Measurements from ENCODE around the gene CEBPA. TPM values are rescaled to one million over a fixed set of nuclear protein-coding genes. Genes with fewer than 3 reads are reported as not detected.
A peak's percentile ranks its signal among the peaks of the same experiment; 100 is the strongest.

Gene CEBPA
- total RNA-seq (2014; rRNA removed; shearing (Covaris generic)) = 2.4 and 2.5 TPM in 2 replicates
- 4.1 and 5.2 TPM in 2 replicates for polyA plus RNA-seq (2015; cell fraction: cytosol; rRNA removed)
- polyA plus RNA-seq (2015; cell fraction: nucleus; rRNA removed) = 0.76 and 1.1 TPM in 2 replicates

DNA sequence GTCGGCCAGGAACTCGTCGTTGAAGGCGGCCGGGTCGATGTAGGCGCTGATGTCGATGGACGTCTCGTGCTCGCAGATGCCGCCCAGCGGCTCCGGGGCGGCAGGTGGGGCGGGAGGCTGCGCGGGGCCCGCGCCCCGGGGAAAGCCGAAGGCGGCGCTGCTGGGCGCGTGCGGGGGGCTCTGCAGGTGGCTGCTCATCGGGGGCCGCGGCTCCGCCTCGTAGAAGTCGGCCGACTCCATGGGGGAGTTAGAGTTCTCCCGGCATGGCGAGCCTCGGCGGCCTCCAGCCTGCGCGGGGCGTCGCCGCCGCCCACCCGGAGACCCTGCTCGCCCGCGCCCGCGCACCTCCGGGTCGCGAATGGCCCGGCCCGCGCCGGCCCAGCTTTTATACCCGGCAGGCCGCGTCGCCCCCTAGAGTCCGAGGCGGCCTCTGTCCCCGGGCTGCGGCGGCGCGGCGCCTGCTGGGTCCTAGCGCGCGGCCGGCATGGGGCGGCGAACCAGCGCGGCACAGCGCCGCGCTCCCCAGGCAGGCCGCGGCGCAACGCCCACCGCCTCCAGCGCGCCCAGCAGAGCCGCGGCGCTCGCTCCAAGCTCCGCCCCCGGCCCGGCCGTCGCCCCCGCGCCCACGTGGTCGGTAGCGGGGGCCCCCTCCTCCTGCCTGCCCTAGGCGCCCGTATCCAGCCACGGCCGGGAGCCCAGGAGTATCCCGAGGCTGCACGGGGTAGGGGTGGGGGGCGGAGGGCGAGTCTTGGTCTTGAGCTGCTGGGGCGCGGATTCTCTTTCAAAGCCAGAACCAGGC is at the start of gene CEBPA:
TSS of gene CEBPA (minus strand) at position 360 of the 799 bp plus-strand sequence. CDS start at position 240, 120 bp downstream.
- DNase-seq (ENCODE audit: low read depth, low spot score) = peak; percentile 76
- in situ Hi-C loops (cut with HindIII; ENCODE audit: low pct_unique_long_range_greater_than_20kb, low sequenced_read_pairs) = no loop called here

DNA sequence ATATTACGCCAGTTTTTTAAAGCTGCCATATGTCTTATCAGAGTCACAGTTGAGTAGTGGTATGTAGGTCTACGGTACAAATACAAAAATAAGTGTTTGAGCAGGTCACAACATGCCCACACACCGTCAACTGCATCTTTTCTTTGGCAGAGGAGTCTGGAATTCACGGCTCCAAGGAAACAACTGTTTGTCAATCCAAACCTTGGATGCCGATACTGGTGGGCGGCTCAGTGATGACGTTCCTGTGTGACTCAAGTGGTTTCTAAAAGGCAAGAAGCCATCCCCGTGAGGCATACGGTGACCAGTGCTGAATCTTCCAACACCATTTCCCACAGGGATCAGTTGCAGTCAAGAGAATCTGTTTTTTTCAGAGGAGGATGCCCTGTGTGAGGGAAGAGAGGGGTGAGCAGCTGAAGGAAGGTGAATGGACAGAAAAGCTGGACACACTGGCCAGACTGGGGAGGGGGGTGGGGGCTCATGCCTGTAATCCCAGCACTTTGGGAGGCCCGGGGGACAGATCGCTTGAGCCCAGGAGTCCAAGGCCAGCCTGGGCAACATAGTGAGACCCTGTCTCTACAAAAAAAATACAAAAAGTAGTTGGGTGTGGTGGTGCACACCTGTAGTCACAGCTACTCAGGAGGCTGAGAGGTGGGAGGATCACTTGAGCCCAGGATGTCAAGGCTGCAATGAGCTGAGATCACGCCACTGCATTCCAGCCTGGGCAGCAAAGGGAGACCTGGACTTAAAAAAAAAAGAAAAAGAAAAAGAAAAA is 48.4 kb upstream of the CEBPA start:
- in situ Hi-C loops (cut with HindIII; ENCODE audit: low pct_unique_long_range_greater_than_20kb, low sequenced_read_pairs) = no loop called here
- DNase-seq (ENCODE audit: low read depth, low spot score) = peak; percentile 33

DNA sequence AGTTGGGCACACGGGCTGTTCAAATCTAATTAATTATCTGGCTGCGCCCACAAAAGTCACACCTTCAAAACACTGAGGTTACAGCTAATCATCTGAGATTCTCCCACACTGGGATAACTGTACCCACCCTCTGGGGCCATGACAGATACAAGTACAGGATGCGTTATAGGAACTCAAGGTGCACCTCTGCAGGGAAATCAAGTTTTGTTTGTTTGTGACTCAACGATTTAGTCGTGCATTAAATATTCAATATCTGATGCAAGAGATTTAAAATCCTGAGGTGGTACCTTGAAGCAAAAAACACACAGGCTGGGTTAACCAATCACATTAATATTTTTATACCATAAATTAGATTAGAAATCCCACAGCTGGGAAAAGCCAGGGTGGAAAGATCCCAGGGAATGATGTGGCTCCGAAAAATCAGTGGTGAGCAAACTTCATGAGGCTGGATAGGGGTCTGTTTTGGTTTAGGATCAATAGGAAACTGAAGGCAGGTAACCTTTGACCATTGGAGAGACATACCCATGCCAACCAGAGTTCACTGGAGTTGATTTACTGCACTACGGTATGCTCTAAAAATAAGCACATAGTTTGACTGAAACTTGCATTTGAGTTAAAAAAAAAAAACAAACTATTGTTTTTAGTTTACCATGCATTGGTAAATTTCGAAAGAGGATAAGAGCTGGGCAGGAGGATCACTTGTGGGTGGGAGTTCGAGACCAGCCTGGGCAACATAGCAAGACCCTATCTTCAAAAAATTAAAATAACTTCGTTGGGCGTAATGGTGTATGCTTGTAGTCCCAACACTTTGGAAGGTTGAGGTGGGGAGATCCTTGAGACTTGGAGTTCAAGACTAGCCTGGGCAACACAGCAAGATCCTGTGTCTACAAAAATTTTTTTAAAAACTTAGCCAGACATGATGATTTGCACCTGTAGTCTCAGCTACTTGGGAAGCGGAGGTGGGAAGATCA is 47.3 kb upstream of the CEBPA start:
- in situ Hi-C loops (cut with HindIII; ENCODE audit: low pct_unique_long_range_greater_than_20kb, low sequenced_read_pairs) = no loop called here
- DNase-seq (ENCODE audit: low read depth, low spot score) = no peak

DNA sequence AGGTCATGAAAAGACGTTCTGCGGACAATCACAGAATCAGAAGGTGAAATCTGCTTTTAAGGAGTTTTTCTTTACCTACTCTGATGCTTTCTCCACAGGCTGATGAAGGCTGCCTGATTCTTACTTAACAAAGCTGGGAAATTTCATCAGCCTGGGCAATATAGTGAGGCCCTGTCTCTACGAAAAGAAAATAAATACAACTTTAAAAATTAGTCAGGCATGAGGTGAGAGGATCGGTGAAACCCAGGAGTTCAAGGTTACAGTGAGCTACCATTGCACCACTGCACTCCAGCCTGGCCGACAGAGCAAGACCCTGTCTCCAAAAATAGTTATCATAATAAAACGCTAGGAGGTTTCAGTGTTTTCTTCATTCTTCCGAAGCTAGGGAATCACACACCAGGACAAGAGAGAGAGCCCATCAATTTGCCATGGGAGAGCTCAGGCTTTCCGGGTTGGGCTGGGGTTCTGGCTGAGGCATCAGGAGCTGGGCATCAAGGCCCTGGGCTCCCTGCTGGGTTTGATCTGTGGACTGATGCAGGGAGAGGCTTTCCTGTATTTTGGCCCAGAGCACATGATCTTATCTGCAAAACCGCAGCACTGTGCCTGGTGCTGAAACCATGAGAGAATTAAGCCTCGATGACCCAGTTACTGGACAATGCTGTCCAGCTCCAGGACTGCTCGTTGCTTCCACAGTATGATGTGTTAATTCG is 46.1 kb upstream of the CEBPA start:
- in situ Hi-C loops (cut with HindIII; ENCODE audit: low pct_unique_long_range_greater_than_20kb, low sequenced_read_pairs) = no loop called here
- DNase-seq (ENCODE audit: low read depth, low spot score) = no peak

DNA sequence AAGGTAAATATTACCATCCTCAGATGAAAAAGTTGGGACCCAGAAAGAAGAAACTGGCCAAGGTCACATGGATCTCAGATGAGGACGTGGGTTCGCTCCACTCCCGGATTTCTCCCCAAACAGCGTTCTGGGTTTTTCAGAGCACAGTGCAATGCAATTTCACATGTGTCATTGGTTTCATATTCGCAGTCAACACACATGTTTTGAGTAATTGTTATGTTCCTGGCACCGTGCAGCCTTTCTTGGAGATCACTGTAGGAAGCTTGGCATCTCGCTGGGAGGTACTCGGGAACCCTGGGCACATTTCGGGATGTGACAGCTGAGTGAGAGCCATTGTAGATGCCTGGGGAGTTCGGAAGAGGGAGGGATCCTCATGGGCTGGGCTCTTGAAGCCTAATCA is 45.0 kb upstream of the CEBPA start:
- in situ Hi-C loops (cut with HindIII; ENCODE audit: low pct_unique_long_range_greater_than_20kb, low sequenced_read_pairs) = no loop called here
- no peak for DNase-seq (ENCODE audit: low read depth, low spot score)

DNA sequence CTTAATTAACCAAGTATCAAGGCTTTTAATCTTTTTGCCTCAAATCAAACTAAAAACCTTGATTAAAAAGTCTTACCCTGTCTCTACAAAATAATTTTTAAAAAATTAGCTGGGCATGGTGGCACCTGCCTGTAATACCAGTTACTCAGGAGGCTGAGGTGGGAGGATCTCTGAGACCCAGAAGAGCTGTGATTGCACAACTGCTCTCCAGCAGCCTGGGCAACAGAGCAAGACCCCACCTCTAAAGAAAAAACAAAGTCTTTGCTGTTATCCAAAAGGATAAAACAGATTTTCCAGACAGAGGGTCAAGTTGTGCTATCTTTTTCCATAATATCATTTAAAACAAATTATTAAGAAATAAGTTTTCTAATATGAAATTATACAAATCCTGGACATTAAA is 44.3 kb upstream of the CEBPA start:
- no peak for DNase-seq (ENCODE audit: low read depth, low spot score)
- in situ Hi-C loops (cut with HindIII; ENCODE audit: low pct_unique_long_range_greater_than_20kb, low sequenced_read_pairs) = no loop called here

DNA sequence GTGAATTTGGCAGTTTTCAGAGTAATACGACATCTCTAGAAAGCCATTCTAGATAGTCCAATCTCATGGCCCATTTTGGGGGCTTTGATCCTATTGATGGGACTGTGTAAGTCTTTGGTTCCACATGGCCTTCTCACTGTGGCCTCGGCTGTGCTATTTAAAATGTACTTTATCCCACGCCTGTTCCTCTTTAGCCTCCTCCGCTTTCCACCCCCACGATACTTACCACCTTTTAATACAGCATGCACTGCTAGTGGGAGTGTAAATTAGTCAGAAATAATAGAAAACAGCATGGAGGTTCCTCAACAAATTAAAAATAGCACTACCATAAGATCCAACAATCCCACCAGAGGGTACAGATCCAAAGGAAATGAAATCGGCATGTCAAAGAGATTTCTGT is 42.8 kb upstream of the CEBPA start:
- in situ Hi-C loops (cut with HindIII; ENCODE audit: low pct_unique_long_range_greater_than_20kb, low sequenced_read_pairs) = no loop called here

DNA sequence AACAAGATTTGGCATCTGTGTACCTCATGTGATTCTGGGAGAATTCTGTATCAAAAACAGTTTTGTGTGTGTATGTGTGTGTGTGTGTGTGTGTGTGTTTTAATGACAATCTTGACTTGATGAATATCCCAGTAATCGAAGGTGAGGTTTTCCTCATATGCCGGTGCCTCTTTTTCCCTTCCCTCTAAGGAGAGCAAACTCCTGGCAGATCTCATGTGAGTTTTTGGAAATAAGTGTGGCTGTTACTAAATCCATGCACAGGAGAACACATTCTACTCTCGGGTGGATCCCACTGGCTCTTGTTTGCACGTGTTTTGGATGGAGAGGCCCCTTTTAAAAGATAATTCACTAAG is 42.2 kb upstream of the CEBPA start:
- in situ Hi-C loops (cut with HindIII; ENCODE audit: low pct_unique_long_range_greater_than_20kb, low sequenced_read_pairs) = no loop called here
- DNase-seq (ENCODE audit: low read depth, low spot score) = no peak

More for the DNA sequence above, 42.8 kb upstream of the CEBPA start:
- DNase-seq (ENCODE audit: low read depth, low spot score) = no peak

DNA sequence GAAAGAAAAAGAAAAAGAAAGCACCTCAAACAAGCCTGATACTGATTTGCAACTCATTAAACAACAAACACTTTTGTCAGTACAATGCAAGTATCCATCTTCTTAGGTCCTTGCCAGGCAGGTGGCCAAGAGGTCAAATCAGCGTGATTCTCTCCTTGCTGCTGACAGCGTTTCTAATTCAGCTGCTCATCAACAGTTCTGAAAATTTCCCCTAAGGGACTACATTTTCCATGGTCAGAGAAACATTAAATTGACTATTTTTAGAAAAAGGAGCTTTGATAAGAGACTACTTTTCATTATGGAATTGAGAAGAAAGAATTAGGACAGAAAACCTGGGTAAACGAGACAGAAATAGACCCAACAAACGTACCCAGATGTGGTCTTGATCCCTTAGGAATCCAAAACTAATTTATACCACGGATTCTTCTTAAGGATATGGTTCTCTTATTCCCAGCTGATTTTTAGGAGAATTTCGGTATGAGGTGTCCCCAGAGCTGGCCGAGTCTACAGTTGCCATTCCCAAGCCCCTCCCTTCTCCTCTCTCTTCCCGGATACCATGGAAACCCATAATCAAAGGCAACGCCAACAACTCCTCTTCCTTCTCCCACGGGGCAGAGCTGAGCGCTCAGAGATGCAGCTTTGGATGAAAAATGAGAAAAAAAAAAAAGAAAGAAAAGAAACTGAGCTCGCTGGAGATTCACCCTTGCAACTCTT is 41.7 kb upstream of the CEBPA start:
- no peak for DNase-seq (ENCODE audit: low read depth, low spot score)
- in situ Hi-C loops (cut with HindIII; ENCODE audit: low pct_unique_long_range_greater_than_20kb, low sequenced_read_pairs) = no loop called here

DNA sequence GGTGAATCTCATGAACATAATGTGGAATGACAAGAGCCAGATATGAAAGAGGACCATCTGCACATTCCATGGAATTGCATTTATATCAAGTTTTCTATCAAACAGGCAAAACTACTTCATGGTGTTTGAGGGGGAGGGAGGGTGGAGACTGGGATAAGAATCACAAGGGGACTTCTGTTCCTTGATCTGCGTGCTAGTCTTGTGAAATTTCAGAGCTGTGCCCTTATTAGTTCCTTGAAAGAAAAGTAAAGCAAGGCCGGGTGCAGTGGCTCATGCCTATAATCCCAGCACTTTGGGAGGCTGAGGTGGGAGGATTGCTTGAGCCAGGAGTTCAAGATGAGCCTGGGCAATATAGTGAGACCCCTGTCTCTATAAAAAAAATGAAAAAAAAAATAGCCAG is 41.0 kb upstream of the CEBPA start:
- in situ Hi-C loops (cut with HindIII; ENCODE audit: low pct_unique_long_range_greater_than_20kb, low sequenced_read_pairs) = no loop called here
- DNase-seq (ENCODE audit: low read depth, low spot score) = peak; percentile 31

DNA sequence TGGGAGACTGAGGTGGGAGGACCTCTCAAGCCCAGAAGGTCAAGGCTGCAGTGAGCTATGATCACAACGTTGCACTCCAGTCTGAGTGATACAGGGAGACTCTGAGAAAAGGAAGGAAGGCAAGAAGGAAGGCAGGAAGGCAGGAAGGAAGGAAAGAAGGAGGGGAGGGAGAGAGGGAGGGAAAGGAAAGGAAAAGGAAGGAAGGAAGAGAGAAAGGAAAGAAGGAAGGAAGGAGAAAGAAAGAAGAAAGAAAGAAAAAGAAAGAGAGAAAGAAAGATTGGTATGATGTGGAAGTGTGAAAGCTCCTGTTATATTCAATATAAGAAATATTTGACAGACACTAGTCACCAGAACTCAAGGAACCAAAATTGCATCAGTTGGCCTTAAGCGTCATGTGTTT is 38.7 kb upstream of the CEBPA start:
- in situ Hi-C loops (cut with HindIII; ENCODE audit: low pct_unique_long_range_greater_than_20kb, low sequenced_read_pairs) = no loop called here
- DNase-seq (ENCODE audit: low read depth, low spot score) = no peak

DNA sequence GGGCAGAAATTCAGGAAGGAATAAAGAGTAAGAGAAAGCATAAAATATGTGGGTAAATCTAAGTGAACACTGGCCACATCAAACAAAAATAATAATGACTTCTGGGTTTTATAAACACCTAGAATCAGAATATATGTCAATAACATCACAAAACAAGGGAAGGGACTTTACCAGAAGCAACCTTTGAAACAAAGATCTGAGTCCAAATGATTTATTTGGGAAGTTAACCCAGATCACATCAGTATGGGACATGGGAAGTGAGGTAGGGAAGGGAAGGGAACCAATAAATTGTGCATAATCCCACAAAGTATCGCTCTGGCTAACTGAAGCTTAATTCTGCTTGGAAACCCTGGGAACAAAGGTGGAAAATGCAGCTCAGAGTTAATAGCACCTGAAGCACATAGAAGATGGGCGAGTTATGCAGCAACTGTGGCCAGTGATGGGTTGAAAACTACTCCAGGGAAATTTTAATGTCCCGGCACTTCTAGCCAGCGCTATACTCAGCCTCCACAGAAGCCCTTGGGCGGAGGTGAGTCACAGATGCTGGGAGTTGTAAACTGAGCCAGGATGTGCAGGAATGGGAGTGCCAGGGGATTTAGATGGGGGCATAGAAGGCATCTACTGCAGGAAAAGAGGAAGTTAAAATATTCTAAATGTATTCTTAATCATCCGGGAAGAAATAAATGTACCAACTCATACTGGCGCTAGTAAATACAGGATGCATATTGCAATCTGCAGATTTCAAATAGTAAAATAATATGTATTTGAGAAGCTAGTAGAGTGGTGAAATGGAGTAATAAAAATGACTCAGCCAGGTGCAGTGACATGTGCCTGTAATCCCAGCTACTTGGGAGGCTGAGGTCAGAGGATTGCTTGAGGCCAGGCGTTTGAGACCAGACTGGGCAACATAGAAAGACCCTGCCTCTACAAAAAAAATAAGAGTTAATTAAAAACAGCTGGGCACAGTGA is 37.0 kb upstream of the CEBPA start:
- in situ Hi-C loops (cut with HindIII; ENCODE audit: low pct_unique_long_range_greater_than_20kb, low sequenced_read_pairs) = no loop called here
- DNase-seq (ENCODE audit: low read depth, low spot score) = no peak

DNA sequence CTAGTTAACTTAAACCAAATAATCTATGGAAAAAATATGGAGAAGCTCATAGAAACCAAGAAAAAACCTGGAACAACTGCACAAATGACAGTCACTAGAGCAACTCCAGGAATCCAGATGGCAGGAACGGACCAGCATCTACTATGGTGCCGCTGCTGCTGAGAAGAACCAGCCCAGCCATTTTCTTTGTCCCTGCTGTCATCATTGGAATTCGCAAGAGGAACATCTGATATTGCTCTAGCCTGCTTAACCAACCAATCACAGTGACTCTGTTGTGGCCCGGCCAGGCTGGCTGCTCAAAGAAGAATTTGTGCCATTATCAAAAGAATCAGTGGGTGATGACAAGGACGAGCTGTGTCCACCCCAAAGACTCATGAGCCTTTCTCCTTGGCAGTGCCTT is 33.1 kb upstream of the CEBPA start:
- DNase-seq (ENCODE audit: low read depth, low spot score) = no peak
- in situ Hi-C loops (cut with HindIII; ENCODE audit: low pct_unique_long_range_greater_than_20kb, low sequenced_read_pairs) = no loop called here

DNA sequence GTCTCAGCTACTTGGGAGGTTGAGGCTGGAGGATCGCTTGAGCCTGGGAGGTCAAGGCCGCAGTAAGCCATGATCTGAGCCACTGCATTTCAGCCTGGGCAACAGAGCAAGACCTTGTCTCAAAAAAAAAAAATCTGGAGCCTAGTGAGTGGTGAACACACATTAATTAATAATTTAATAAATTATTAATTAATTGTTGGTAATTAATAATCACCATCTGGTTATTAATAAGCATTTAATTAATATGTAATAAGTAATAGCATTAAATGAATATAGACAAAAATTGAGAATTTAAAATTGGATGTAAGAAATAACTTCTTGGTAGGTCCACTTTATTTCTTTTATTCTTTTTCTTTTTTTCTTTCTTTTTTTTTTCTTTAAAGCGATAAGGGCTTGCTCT is 31.9 kb upstream of the CEBPA start:
- DNase-seq (ENCODE audit: low read depth, low spot score) = no peak
- in situ Hi-C loops (cut with HindIII; ENCODE audit: low pct_unique_long_range_greater_than_20kb, low sequenced_read_pairs) = no loop called here

DNA sequence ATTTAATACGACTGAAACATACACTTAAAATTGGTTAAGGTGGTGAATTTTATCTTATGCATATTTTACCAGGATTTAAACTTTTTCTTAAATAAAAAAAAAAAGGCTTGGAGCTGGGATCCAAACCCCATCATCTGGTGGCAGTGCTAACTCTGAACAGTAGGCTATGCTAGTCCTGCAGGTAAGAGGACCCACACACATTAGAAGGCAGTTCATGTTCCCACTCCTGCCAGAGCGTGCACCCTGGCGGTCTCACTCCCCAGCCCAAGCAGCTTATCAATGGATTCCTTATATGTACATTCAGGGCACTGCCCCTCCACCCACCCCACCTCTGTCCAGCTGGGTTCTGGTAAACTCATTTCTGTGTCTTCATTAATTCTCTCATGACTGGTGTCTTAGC is 31.3 kb upstream of the CEBPA start:
- DNase-seq (ENCODE audit: low read depth, low spot score) = no peak
- in situ Hi-C loops (cut with HindIII; ENCODE audit: low pct_unique_long_range_greater_than_20kb, low sequenced_read_pairs) = no loop called here

DNA sequence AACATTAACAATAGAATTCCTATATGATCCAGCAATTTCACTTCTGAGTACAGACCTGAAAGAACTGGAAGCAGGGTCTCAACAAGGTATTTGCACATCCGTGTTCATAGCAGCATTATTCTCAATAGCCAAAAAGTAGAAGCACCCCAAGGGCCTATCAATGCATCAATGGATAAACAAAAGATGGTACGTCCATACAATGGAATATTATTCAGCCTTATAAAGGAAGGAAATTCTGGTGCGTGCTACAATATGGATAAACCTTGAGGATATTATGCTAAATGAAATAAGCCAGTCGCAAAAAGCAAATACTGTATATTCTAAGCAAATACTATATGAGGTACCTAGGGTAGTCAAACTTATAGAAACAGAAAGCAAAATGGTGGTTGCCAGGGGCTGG is 30.8 kb upstream of the CEBPA start:
- DNase-seq (ENCODE audit: low read depth, low spot score) = no peak
- in situ Hi-C loops (cut with HindIII; ENCODE audit: low pct_unique_long_range_greater_than_20kb, low sequenced_read_pairs) = no loop called here
